Posterior cingulate gyrus (tissue), 11 donors: Measurements from ENCODE around the gene SLC39A11.

Experiments used
- DNase-seq, 10 donors: peaks; one replicate each; pipeline versions ENCODE4 v3.0.0 to v3.0.0-alpha.2; 2020 to 2021; ENCODE audit warnings: mixed read lengths in 3 of 10
- intact Hi-C: fragments of 100-400 bp; cut with DNase I; formaldehyde crosslinking; loops from one replicate; pipeline ENCODE4 v1.15.1; 2023

The SLC39A11 gene

GRCh38 chr17:72891627-72892026 is 200.9 kb downstream of the SLC39A11 start:
- intact Hi-C loops = no loop called here
- DNase-seq = no peak

GRCh38 chr17:72890711-72891110 is 201.8 kb downstream of the SLC39A11 start:
- intact Hi-C loops = no loop called here
- DNase-seq = no peak

- intact Hi-C loops = loop anchor here (10.0 kb wide), 1 partner anchor 97 kb away; no protein-coding TSS in a partner anchor
Measured at GRCh38 chr17:72887917-72888316, 204.6 kb downstream of the SLC39A11 start.

GRCh38 chr17:72887322-72887721 is 205.2 kb downstream of the SLC39A11 start:
- no peak for DNase-seq
- intact Hi-C loops = loop anchor here (10.0 kb wide), 1 partner anchor 97 kb away; no protein-coding TSS in a partner anchor

More at GRCh38 chr17:72887917-72888316, 204.6 kb downstream of the SLC39A11 start:
- DNase-seq = no peak

GRCh38 chr17:72886622-72887021 is 205.9 kb downstream of the SLC39A11 start:
- intact Hi-C loops = loop anchor here (10.0 kb wide), 1 partner anchor 98 kb away; no protein-coding TSS in a partner anchor

GRCh38 chr17:72884066-72884465 is 208.4 kb downstream of the SLC39A11 start:
- intact Hi-C loops = loop anchor here (10.0 kb wide), 1 partner anchor 101 kb away; no protein-coding TSS in a partner anchor
- DNase-seq = peak; percentile 64 to 97 (median 78)

More at GRCh38 chr17:72886622-72887021, 205.9 kb downstream of the SLC39A11 start:
- DNase-seq = peak in 1 of 10 donors; percentile 38

GRCh38 chr17:72883351-72883750 is 209.1 kb downstream of the SLC39A11 start:
- intact Hi-C loops = loop anchor here (10.0 kb wide), 1 partner anchor 101 kb away; no protein-coding TSS in a partner anchor
- DNase-seq = no peak

GRCh38 chr17:72882426-72882825 is 210.1 kb downstream of the SLC39A11 start:
- no peak for DNase-seq
- intact Hi-C loops = loop anchor here (10.0 kb wide), 1 partner anchor 102 kb away; no protein-coding TSS in a partner anchor

GRCh38 chr17:72879877-72880276 is 212.6 kb downstream of the SLC39A11 start:
- intact Hi-C loops = loop anchor here (10.0 kb wide), 1 partner anchor 105 kb away; no protein-coding TSS in a partner anchor
- DNase-seq = no peak

GRCh38 chr17:72878975-72879660 is 213.4 kb downstream of the SLC39A11 start:
- intact Hi-C loops = no loop called here
- no peak for DNase-seq

- intact Hi-C loops = no loop called here
- no peak for DNase-seq
Measured at GRCh38 chr17:72877348-72877747, 215.1 kb downstream of the SLC39A11 start.

- DNase-seq = no peak
- intact Hi-C loops = no loop called here
Measured at GRCh38 chr17:72876413-72876812, 216.1 kb downstream of the SLC39A11 start.

- DNase-seq = no peak
- intact Hi-C loops = no loop called here
Measured at GRCh38 chr17:72875361-72875760, 217.1 kb downstream of the SLC39A11 start.

- no peak for DNase-seq
Measured at GRCh38 chr17:72872396-72872795, 220.1 kb downstream of the SLC39A11 start.

GRCh38 chr17:72870367-72870985 is 222.0 kb downstream of the SLC39A11 start:
- DNase-seq = no peak
- intact Hi-C loops = no loop called here

More at GRCh38 chr17:72872396-72872795, 220.1 kb downstream of the SLC39A11 start:
- intact Hi-C loops = no loop called here

GRCh38 chr17:72869630-72870029 is 222.9 kb downstream of the SLC39A11 start:
- no peak for DNase-seq
- intact Hi-C loops = no loop called here

GRCh38 chr17:72865954-72866353 is 226.5 kb downstream of the SLC39A11 start:
- DNase-seq = no peak
- intact Hi-C loops = no loop called here

- intact Hi-C loops = no loop called here
Measured at GRCh38 chr17:72863526-72864211, 228.8 kb downstream of the SLC39A11 start.

GRCh38 chr17:72862276-72862999 is 230.1 kb downstream of the SLC39A11 start:
- no peak for DNase-seq

More at GRCh38 chr17:72863526-72864211, 228.8 kb downstream of the SLC39A11 start:
- DNase-seq = no peak

GRCh38 chr17:72861811-72862210 is 230.7 kb downstream of the SLC39A11 start:
- intact Hi-C loops = no loop called here

More at GRCh38 chr17:72862276-72862999, 230.1 kb downstream of the SLC39A11 start:
- intact Hi-C loops = no loop called here

More at GRCh38 chr17:72861811-72862210, 230.7 kb downstream of the SLC39A11 start:
- no peak for DNase-seq
